Fibroblast of pulmonary artery (primary cell): ENCODE results near the gene HDAC5.

Experiments
- DNase-seq: peaks from one replicate; pipeline ENCODE4 v3.0.0-alpha.2; 2010; ENCODE audit warnings: low read depth
- H3K4me3 ChIP-seq: replicated peaks from 2 replicates; pipeline ENCODE4 v1.5.1; 2011; ENCODE audit warnings: low read depth, mild to moderate bottlenecking, control low read depth, low read length, moderate library complexity
- CTCF ChIP-seq: IDR thresholded peaks from 2 replicates; pipeline ENCODE4 v1.5.1; 2011; ENCODE audit warnings: mild to moderate bottlenecking, control low read depth, low read length, inconsistent platforms; ENCODE audit errors: missing control alignments

HDAC5 gene

DNA sequence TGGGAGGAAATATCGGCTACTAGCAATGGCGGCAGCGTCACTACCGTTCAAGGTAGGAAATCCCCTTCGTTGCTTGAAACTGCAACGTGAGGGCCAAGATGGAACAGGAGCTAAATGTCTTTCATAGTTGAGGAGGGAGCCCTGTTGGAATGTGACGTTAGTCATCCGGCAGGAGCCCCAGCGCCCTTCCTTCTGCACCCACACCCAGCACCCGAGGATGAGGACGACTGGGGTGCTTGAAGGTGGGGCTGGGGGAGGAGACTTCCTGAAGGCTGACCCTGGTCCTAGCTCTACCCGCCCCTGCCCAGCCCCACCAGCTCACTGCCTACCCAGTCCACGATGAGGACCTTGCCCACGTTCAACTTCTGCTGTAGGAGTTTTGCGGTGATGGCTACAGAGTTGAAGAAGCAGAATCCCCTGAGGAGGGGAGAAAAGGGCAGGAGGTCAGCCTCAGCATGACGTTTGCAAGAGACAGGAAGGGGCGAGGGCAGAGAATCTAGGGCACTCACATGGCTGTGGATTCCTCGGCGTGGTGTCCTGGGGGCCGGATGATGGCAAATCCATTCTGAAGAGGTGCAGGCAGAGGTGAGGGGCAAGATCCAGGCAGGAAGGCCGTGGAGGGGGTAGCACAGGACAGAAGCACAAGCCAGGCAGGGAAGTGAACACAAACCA, 41.0 kb downstream of the HDAC5 start:
- DNase-seq, result no peak

DNA sequence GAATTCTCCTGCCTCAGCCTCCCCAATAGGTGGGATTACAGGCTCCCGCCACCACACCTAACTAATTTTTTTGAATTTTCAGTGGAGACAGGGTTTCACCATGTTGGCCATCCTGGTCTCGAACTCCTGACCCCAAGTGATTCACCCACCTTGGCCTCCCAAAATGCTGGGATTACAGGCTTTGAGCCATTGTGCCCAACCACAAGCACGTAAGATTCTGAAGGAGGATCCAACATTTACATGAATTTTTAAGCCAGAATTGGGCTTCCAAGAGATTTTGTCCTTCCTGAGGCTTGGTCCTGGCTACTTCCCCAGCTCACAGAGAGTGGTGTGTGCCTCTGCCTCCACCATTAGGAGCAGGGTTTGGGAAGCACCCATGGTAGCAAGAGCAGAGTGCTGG, 41.8 kb downstream of the HDAC5 start:
- DNase-seq, result no peak
- H3K4me3 ChIP-seq, result no peak overlapping the region
- no peak for TF ChIP-seq CTCF

More for the DNA sequence above, 41.0 kb downstream of the HDAC5 start:
- no peak for TF ChIP-seq CTCF
- H3K4me3 ChIP-seq, result no peak overlapping the region

GRCh38 chr17:44079877-44080821, 43.3 kb downstream of the HDAC5 start:
- TF ChIP-seq CTCF, result no peak
- no peak overlapping the region for H3K4me3 ChIP-seq
- no peak for DNase-seq

DNA sequence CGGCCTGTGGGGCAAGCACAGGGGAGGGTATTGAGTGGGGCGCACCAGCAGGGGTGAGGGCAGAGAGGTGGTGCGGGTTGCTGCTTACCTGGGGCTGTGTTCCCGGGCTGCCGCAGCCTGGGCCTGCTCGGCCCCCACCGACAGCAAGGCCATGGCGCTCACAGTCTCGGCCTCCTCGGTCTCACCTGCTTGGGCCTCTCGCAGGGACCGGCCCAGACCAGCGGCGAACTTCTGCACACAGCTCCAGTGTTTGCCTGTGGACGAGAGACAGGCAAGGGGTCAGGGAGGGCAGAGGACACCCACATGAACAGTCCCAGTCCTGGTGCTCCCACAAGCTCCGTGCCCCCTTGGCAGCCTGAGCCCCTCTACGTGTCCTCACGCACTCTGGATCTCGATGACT, 45.0 kb downstream of the HDAC5 start:
- DNase-seq, result no peak
- TF ChIP-seq CTCF, result no peak
- H3K4me3 ChIP-seq, result no peak overlapping the region

DNA sequence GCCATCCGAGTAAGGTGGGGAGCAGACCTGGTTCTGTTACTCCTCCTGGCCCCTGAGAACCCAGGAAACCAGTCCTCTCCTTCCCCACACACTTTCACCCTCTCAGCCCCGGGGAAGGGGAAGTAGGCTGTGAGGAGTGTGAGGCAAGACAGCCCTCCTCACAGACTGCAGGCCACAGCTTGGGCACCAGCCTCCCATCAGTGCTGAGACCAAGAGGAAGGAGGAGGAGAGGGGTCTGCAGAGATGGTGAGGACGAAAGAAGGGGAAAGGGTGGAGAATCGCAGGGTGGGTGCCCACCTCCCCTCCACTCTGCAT, 45.9 kb downstream of the HDAC5 start:
- no peak for DNase-seq
- H3K4me3 ChIP-seq, result no peak overlapping the region
- TF ChIP-seq CTCF, result no peak

- no peak overlapping the region for H3K4me3 ChIP-seq
- TF ChIP-seq CTCF, result no peak
- no peak for DNase-seq
These were observed 46.5 kb downstream of the HDAC5 start for GRCh38 chr17:44076716-44077594.
